ENCODE measurements around the gene MASP1. TPM values are rescaled to one million over a fixed set of nuclear protein-coding genes. Genes with fewer than 3 reads are reported as not detected.

The MASP1 gene
- total RNA-seq, 6 experiments from 2014 or later: 84.6 to 146 (median 114) TPM

- Histone ChIP-seq H3K4me3 (no peak overlapping the region), H3K9me3 (no peaks in the 10 kb centered on the region), H3K27ac (no peak overlapping the region), H3K36me3 (peaks cover 0 to 26% (median 0%) of the 10 kb centered on the region in 4 donors), H3K27me3 (no peaks in the 10 kb centered on the region), H3K4me1 (peaks cover 0 to 49% (median 9%) of the 10 kb centered on the region in 4 donors)
- no peak for DNase-seq
- intact Hi-C loops (cut with DNase I): no loop called here
- no peak for ATAC-seq
- TF ChIP-seq CTCF (IDR thresholded peaks at IDR 0.05): no peak
- no peak for TF ChIP-seq POLR2A (IDR thresholded peaks at IDR 0.05)
Observed at GRCh38 chr3:187269486-187269885, 22.1 kb downstream of the MASP1 start.

DNA sequence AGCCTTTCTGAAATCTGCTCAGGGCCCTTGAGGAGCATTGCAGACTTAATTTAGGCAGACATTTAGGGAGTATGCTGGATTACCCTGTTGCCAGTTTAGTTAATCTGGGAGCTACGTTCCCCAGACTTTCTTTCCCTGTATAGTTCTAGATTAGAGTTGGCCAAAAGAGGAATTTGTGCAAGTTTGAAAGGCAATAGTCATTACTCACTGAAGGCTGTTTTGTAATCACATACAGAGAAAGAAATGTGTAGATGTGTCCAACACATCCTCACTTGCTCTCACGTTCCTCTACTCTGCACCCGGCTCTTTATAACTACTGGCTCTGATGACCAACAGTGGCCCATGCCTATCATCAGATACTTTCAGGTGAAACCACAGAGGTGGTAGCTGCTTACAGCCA, 24.2 kb downstream of the MASP1 start:
- Histone ChIP-seq H3K4me3 (no peak overlapping the region), H3K27me3 (no peaks in the 10 kb centered on the region), H3K9me3 (no peaks in the 10 kb centered on the region), H3K27ac (peak overlapping the region in 1 of 3 donors; percentile 50), H3K36me3 (peaks cover 0 to 26% (median 0%) of the 10 kb centered on the region in 4 donors), H3K4me1 (peaks cover 0 to 52% (median 13%) of the 10 kb centered on the region in 4 donors)
- WGBS (ENCODE audit: insufficient coverage, low coverage, low lambda C conversion rate, missing lambda C conversion rate): 51% methylated on average over 2 of the region's 3 CpGs
- no peak for ATAC-seq
- intact Hi-C loops (cut with DNase I): no loop called here
- TF ChIP-seq CTCF (IDR thresholded peaks at IDR 0.05): no peak
- no peak for DNase-seq

- Histone ChIP-seq H3K27me3 (no peaks in the 10 kb centered on the region), H3K4me1 (peaks cover 0 to 52% (median 13%) of the 10 kb centered on the region in 4 donors), H3K27ac (peak overlapping the region in 1 of 3 donors; percentile 89), H3K9me3 (no peaks in the 10 kb centered on the region), H3K36me3 (peaks cover 0 to 30% (median under 1%) of the 10 kb centered on the region in 4 donors), H3K4me3 (no peak overlapping the region)
- intact Hi-C loops (cut with DNase I): no loop called here
- ATAC-seq (no peak), DNase-seq (no peak)
- WGBS (ENCODE audit: insufficient coverage, low coverage, low lambda C conversion rate, missing lambda C conversion rate): no CpG with 5 or more reads among the region's 1 CpG
- no peak for TF ChIP-seq CTCF (IDR thresholded peaks at IDR 0.05)
- no peak for TF ChIP-seq POLR2A (IDR thresholded peaks at IDR 0.05)
Observed at GRCh38 chr3:187266691-187267090, 24.8 kb downstream of the MASP1 start.

DNA sequence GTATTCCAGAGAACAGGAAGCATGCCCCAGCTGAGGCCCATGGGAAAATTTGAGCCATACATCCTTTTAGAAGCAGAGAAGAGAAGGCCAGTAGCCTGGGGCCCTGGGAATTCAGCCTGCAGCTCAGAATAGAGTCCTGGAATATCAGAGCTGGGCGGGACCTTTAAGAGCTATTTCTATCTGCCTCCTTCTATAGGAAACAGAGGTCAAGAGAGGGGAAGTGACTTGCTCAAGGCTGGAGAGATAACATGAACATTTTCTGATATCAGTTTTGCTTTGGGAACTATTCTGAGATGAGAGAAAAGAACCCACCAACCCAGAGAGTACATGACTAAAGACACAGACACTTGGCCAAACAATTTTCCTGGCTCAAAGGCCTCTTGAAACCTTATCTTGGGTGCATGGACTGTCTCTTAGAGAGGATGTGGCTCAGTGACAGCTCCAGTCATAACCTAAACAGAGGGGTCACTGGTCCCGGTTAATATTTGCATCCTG, 26.0 kb downstream of the MASP1 start:
- intact Hi-C loops (cut with DNase I): no loop called here
- Histone ChIP-seq H3K4me3 (no peak overlapping the region), H3K9me3 (no peaks in the 10 kb centered on the region), H3K27me3 (no peaks in the 10 kb centered on the region), H3K36me3 (peaks cover 0 to 33% (median 8%) of the 10 kb centered on the region in 4 donors), H3K27ac (peak overlapping the region; percentile 50 to 91 (median 89)), H3K4me1 (peaks cover 0 to 52% (median 13%) of the 10 kb centered on the region in 4 donors)
- ATAC-seq: peak; percentile 49 to 77 (median 52)
- no peak for DNase-seq
- TF ChIP-seq CTCF (IDR thresholded peaks at IDR 0.05) (no peak), POLR2A (IDR thresholded peaks at IDR 0.05) (no peak)
- 100% methylated on average over 1 of the region's 2 CpGs for WGBS (ENCODE audit: insufficient coverage, low coverage, low lambda C conversion rate, missing lambda C conversion rate)

- DNase-seq: no peak
- TF ChIP-seq CTCF (IDR thresholded peaks at IDR 0.05) (no peak), POLR2A (IDR thresholded peaks at IDR 0.05) (no peak)
- WGBS (ENCODE audit: insufficient coverage, low coverage, low lambda C conversion rate, missing lambda C conversion rate): 45% methylated on average over 3 of the region's 3 CpGs
- ATAC-seq: peak in 2 of 4 donors; percentile 1 to 2
- peaks cover 0 to 52% (median 13%) of the 10 kb centered on the region in 4 donors for H3K4me1 ChIP-seq
- peaks cover 0 to 37% (median 13%) of the 10 kb centered on the region in 4 donors for H3K36me3 ChIP-seq
- peak overlapping the region; percentile 50 to 91 (median 89) for H3K27ac ChIP-seq
- intact Hi-C loops (cut with DNase I): no loop called here
- no peak overlapping the region for H3K4me3 ChIP-seq
- H3K9me3 ChIP-seq: no peaks in the 10 kb centered on the region
- no peaks in the 10 kb centered on the region for H3K27me3 ChIP-seq
Observed at GRCh38 chr3:187264911-187265310, 26.6 kb downstream of the MASP1 start.
